T1000 (cell line): ENCODE results near the gene ANO1.
"Not testable (repeated sequence)": the region's sequence is repeated elsewhere in the genome, so short reads cannot be mapped to it uniquely, and the experiment has no call there.

ENCODE experiments used
- DNase-seq: peaks from one replicate; lab custom pipeline; 2025; ENCODE audit warnings: mixed read lengths; lab: John Stamatoyannopoulos, UW

Gene ANO1

GRCh38 chr11:70212227-70212811 is 134.2 kb downstream of the ANO1 start:
- DNase-seq, result no peak

GRCh38 chr11:70217388-70217787 is 139.3 kb downstream of the ANO1 start:
- not testable (repeated sequence) for DNase-seq

- DNase-seq, result not testable (repeated sequence)
Observed at GRCh38 chr11:70218076-70218475, 140.0 kb downstream of the ANO1 start.

- DNase-seq, result no peak
Observed at GRCh38 chr11:70220136-70220535, 142.0 kb downstream of the ANO1 start.

- no peak for DNase-seq
Observed at GRCh38 chr11:70220920-70221319, 142.8 kb downstream of the ANO1 start.

- DNase-seq, result no peak
Observed at GRCh38 chr11:70225681-70226177, 147.6 kb downstream of the ANO1 start.

- no peak for DNase-seq
Observed at GRCh38 chr11:70226183-70226582, 148.1 kb downstream of the ANO1 start.

- no peak for DNase-seq
Observed at GRCh38 chr11:70226967-70227366, 148.8 kb downstream of the ANO1 start.

- DNase-seq, result no peak
Observed at GRCh38 chr11:70229737-70230136, 151.6 kb downstream of the ANO1 start.

GRCh38 chr11:70230151-70230839 is 152.2 kb downstream of the ANO1 start:
- no peak for DNase-seq

GRCh38 chr11:70230840-70231710 is 153.0 kb downstream of the ANO1 start:
- no peak for DNase-seq

- no peak for DNase-seq
Observed at GRCh38 chr11:70233034-70233433, 154.9 kb downstream of the ANO1 start.

GRCh38 chr11:70233511-70233934 is 155.4 kb downstream of the ANO1 start:
- peak; percentile 35 for DNase-seq

GRCh38 chr11:70233962-70234361 is 155.8 kb downstream of the ANO1 start:
- no peak for DNase-seq
